GM12878 (cell line): ENCODE data around the gene ZFAND2B. TPM values are rescaled to one million over a fixed set of nuclear protein-coding genes. Genes with fewer than 3 reads are reported as not detected.

Source experiments
- ATAC-seq: fragments of 200-7000 bp; cut with Tn5 transposase; 3 replicates; pipeline ENCODE4 v1.9.1; 2020; ENCODE audit warnings: mild to moderate bottlenecking, moderate library complexity
- BruUV-seq: library from RNA; stranded (reverse); fragments of 400-500 nt; replicated peaks from 2 replicates; lab custom pipeline; 2021; lab: Mats Ljungman, UMichigan
- CTCF ChIA-PET: fragments of 300-600 bp; sonication (Branson Sonifier 250); formaldehyde crosslinking; extraction: SDS; loops from one replicate; lab custom pipeline; 2021; ENCODE audit warnings: inconsistent platforms; lab: Yijun Ruan, JAX
- POLR2A ChIA-PET: fragments of 350-600 bp; formaldehyde crosslinking; extraction: SDS; loops from one replicate; lab custom pipeline; 2021; ENCODE audit warnings: inconsistent platforms; lab: Charles Lee
- RAD21 ChIA-PET: fragments of 300-600 bp; sonication (Branson Sonifier 250); formaldehyde crosslinking; loops from one replicate; lab custom pipeline; 2023; ENCODE audit warnings: antibody characterized with exemption; ENCODE audit not compliant: unreplicated experiment; lab: Charles Lee
- SMC1A ChIA-PET: fragments of 300-600 bp; sonication (Branson Sonifier 250); formaldehyde crosslinking; loops from one replicate; lab custom pipeline; 2023; ENCODE audit not compliant: unreplicated experiment, uncharacterized antibody; lab: Charles Lee
- DNase-seq: peaks from one replicate; pipeline ENCODE4 v3.0.0-alpha.2; 2011; ENCODE audit warnings: low read depth, low spot score
- FAIRE-seq: peaks from 3 replicates; lab custom pipeline; 2011; peaks lifted over from hg19 to GRCh38; lab: Jason Lieb, UNC
- H2AFZ ChIP-seq: 2 replicates; pipeline ENCODE4 v1.6.0; 2011; ENCODE audit warnings: low read depth, low read length, control low read depth; ENCODE audit not compliant: control insufficient read depth
- H3K27ac ChIP-seq: 2 replicates; pipeline ENCODE4 v1.5.1; 2011; ENCODE audit warnings: control low read depth; ENCODE audit not compliant: control insufficient read depth, insufficient read depth
- H3K27me3 ChIP-seq, 2 experiments: replicated peaks in 1 of 2; 2 replicates each; pipeline versions ENCODE4 v1.6.0 to v1.6.1; 2011; ENCODE audit warnings: low read length in 1 of 2; ENCODE audit not compliant: control insufficient read depth in 2 of 2, insufficient read depth in 2 of 2
- H3K36me3 ChIP-seq, 2 experiments: 2 replicates each; pipeline ENCODE4 v1.5.1; 2011; ENCODE audit warnings: low read length in 1 of 2; ENCODE audit not compliant: control insufficient read depth in 2 of 2, insufficient read depth in 2 of 2
- H3K4me1 ChIP-seq: 2 replicates; pipeline ENCODE4 v1.6.1; 2011; ENCODE audit warnings: mild to moderate bottlenecking, low read length, moderate library complexity, mixed read lengths; ENCODE audit not compliant: control insufficient read depth, insufficient read depth
- H3K4me2 ChIP-seq: 2 replicates; pipeline ENCODE4 v1.6.0; 2011; ENCODE audit warnings: control low read depth; ENCODE audit not compliant: control insufficient read depth, insufficient read depth
- H3K4me3 ChIP-seq: fragments of 200-600 bp; sonication (generic); 2 replicates; pipeline ENCODE4 v1.5.1; 2016
- H3K79me2 ChIP-seq: 2 replicates; pipeline ENCODE4 v1.6.0; 2011; ENCODE audit warnings: low read length; ENCODE audit not compliant: control insufficient read depth, insufficient read depth
- H3K9ac ChIP-seq: 2 replicates; pipeline ENCODE4 v1.8.0; 2011; ENCODE audit warnings: low read length, control low read depth, mixed read lengths; ENCODE audit not compliant: control insufficient read depth, insufficient read depth
- H3K9me3 ChIP-seq: replicated peaks from 3 replicates; pipeline ENCODE4 v1.5.1; 2011; ENCODE audit warnings: mild to moderate bottlenecking, low read length; ENCODE audit not compliant: control insufficient read depth, insufficient read depth
- H4K20me1 ChIP-seq: 2 replicates; pipeline ENCODE4 v1.6.0; 2011; ENCODE audit not compliant: control insufficient read depth, insufficient read depth
- ATF2 ChIP-seq: IDR thresholded peaks from 2 replicates; pipeline ENCODE4 v1.6.1; 2012; ENCODE audit warnings: low read length, inconsistent platforms
- ATF7 ChIP-seq: fragments of 450-650 bp; IDR thresholded peaks from 2 replicates; pipeline ENCODE4 v1.6.1; 2016; ENCODE audit warnings: low read depth, mild to moderate bottlenecking
- BRCA1 ChIP-seq: IDR thresholded peaks from 2 replicates; pipeline ENCODE4 v1.6.1; 2011; ENCODE audit warnings: low read depth, low read length, improper control_type of control experiment
- CBX5 ChIP-seq: sonication (generic); IDR thresholded peaks from 2 replicates; pipeline ENCODE4 v1.6.1; 2016; ENCODE audit warnings: low read depth, moderate library complexity, mild to moderate bottlenecking, inconsistent platforms
- EED ChIP-seq: sonication (generic); IDR thresholded peaks from 2 replicates; pipeline ENCODE4 v1.6.1; 2016; ENCODE audit warnings: antibody characterized with exemption, low read depth
- ETV6 ChIP-seq, 2 experiments: fragments of 450-650 bp in 1 of 2; IDR thresholded peaks in 1 of 2; conservative IDR thresholded peaks in 1 of 2; 2 replicates each; pipeline ENCODE4 v1.6.1; 2014; ENCODE audit warnings: antibody characterized with exemption in 1 of 2, borderline replicate concordance in 1 of 2, low read depth in 1 of 2, mild to moderate bottlenecking in 1 of 2, moderate library complexity in 1 of 2
- FOXM1 ChIP-seq: IDR thresholded peaks from 2 replicates; pipeline ENCODE4 v1.6.1; 2012; ENCODE audit warnings: low read depth, mild to moderate bottlenecking, inconsistent platforms, low read length, moderate library complexity
- NR2C2 ChIP-seq: IDR thresholded peaks from 2 replicates; pipeline ENCODE4 v1.6.1; 2011; ENCODE audit warnings: borderline replicate concordance, low read depth; ENCODE audit not compliant: control insufficient read depth, insufficient read length
- RAD21 ChIP-seq: IDR thresholded peaks from 2 replicates; pipeline ENCODE4 v1.6.1; 2011; ENCODE audit warnings: mild to moderate bottlenecking, low read depth, low read length, moderate library complexity; ENCODE audit not compliant: insufficient read depth
- RELB ChIP-seq: fragments of 450-650 bp; IDR thresholded peaks from 2 replicates; pipeline ENCODE4 v1.6.1; 2017; ENCODE audit warnings: low read depth, mild to moderate bottlenecking, moderate library complexity
- RFX5 ChIP-seq: IDR thresholded peaks from 2 replicates; pipeline ENCODE4 v1.6.1; 2011; ENCODE audit warnings: low read depth, low read length, improper control_type of control experiment
- SMAD1 ChIP-seq: fragments of 450-650 bp; IDR thresholded peaks from 2 replicates; pipeline ENCODE4 v1.6.1; 2018; ENCODE audit warnings: mild to moderate bottlenecking, low read depth; ENCODE audit not compliant: partially characterized antibody
- SMAD5 ChIP-seq: IDR thresholded peaks from 2 replicates; pipeline ENCODE4 v1.6.1; 2016; ENCODE audit warnings: antibody characterized with exemption, low read depth
- SP1 ChIP-seq: IDR thresholded peaks from one replicate; pipeline ENCODE4 v1.6.1; 2011; ENCODE audit warnings: low read depth, low read length
- TARDBP ChIP-seq: IDR thresholded peaks from 2 replicates; pipeline ENCODE4 v1.6.1; 2016; ENCODE audit warnings: borderline replicate concordance
- TBL1XR1 ChIP-seq: IDR thresholded peaks from 2 replicates; pipeline ENCODE4 v1.6.1; 2012; ENCODE audit warnings: low read depth, low read length, improper control_type of control experiment
- WGBS: methylation state at CpG from one replicate; pipeline ENCODE4 v1.1.6; 2016; ENCODE audit warnings: low lambda C conversion rate; ENCODE audit not compliant: insufficient replicate concordance, insufficient coverage; ENCODE audit errors: missing lambda C conversion rate; 5-methylcytosine and 5-hydroxymethylcytosine counted together
- in situ Hi-C: fragments of 300-500 bp; cut with MboI; formaldehyde crosslinking; loops from 9 replicates; pipeline ENCODE4 v1.14.3; 2018; ENCODE audit warnings: mixed read lengths
- intact Hi-C: fragments of 100-400 bp; cut with micrococcal nuclease; formaldehyde crosslinking; loops from one replicate; pipeline ENCODE4 v1.14.2; 2022; ENCODE audit not compliant: unreplicated experiment
- polyA plus RNA-seq, 11 experiments: library from polyadenylated mRNA; depleted of rRNA in 4 of 11; unstranded in 6 of 11; stranded (reverse) in 5 of 11; fragments of >200 nt; fragmentation: Nextera tagmentation in 4 of 11; fragmentation: Illumina TruSeq in 1 of 11; extraction: Ambion mirVana in 4 of 11; extraction: Trizol in 1 of 11; gene quantifications; 1 replicate in 1 of 11; 2 replicates in 10 of 11; pipeline versions ENCODE4 v1.2.1 to v1.2.3, GENCODE V29; 2011 to 2016; ENCODE audit warnings: inconsistent platforms in 2 of 11, missing spikeins in 2 of 11, low read depth in 1 of 11
- total RNA-seq, 4 experiments: library from RNA; depleted of rRNA in 3 of 4; stranded (reverse); fragments of >200 nt in 3 of 4; fragmentation: Illumina TruSeq in 1 of 4; extraction: Trizol in 1 of 4; gene quantifications; 2 replicates each; pipeline versions ENCODE4 v1.2.1 to v1.2.3, GENCODE V29; 2013 to 2021

ZFAND2B gene
- total and polyA plus RNA-seq, 10 of the 15 experiments (the other 5 are each of a cell fraction or from before 2014, with no cell fraction given), result 5.4 to 28.1 (median 22.4) TPM

- RAD21 ChIA-PET, result interaction anchor here (0.9 to 4.1 kb wide), 9 partner anchors 11 to 129 kb away, joined by 3 to 33 read pairs (median 3); partner anchors contain the start of genes GLB1L, STK16, TUBA4A and TUBA4B
- no peak within 1 kb of the TSS for H3K4me2 ChIP-seq
- no peaks in the 10 kb centered on the region for H3K79me2 ChIP-seq
- DNase-seq (no peak), ATAC-seq (no peak), FAIRE-seq (no peak)
- peaks cover 4 to 9% of the 10 kb centered on the region in 2 experiments for H3K36me3 ChIP-seq
- no peaks in the 10 kb centered on the region for H4K20me1 ChIP-seq
- BruUV-seq, result no TSS peak
- POLR2A ChIA-PET, result interaction anchor here (0.6 to 1.6 kb wide), 2 partner anchors 41 to 83 kb away, joined by 4 to 11 read pairs; partner anchors contain the start of gene TUBA4B
- SMC1A ChIA-PET, result interaction anchor here (1.1 to 2.9 kb wide), 9 partner anchors 9 to 131 kb away, joined by 3 to 20 read pairs (median 4); partner anchors contain the start of gene ZFAND2B
- H3K27ac ChIP-seq, result no peak within 1 kb of the TSS
- no peaks in the 10 kb centered on the region; the same call in 1 of the 2 replicates for H3K4me1 ChIP-seq
- no peak within 1 kb of the TSS for H3K9ac ChIP-seq
- CTCF ChIA-PET, result interaction anchor here (0.7 to 5.6 kb wide), 21 partner anchors 9 to 187 kb away, joined by 3 to 48 read pairs (median 8); partner anchors contain the start of genes DNAJB2, GLB1L, STK16 and TUBA4A
- TF ChIP-seq RELB (no peak), BRCA1 (no peak), ATF2 (no peak), RAD21 (no peak), SMAD5 (no peak), TBL1XR1 (no peak), EED (no peak), ATF7 (no peak), TARDBP (no peak), SP1 (no peak), NR2C2 (no peak), ETV6 (conservative IDR thresholded peaks at IDR 0.05 in 1 of 2, IDR thresholded peaks at IDR 0.05 in 1 of 2; ENCODE audit: borderline replicate concordance in 1 of 2, low read depth in 1 of 2) (no peak), SMAD1 (no peak), CBX5 (no peak), FOXM1 (no peak), RFX5 (no peak)
- intact Hi-C loops (no loop called here), in situ Hi-C loops (loop anchor here (5.0 kb wide), 1 partner anchor 37 kb away; the partner anchor contains the start of gene ZFAND2B)
- H2AFZ ChIP-seq, result no peak within 1 kb of the TSS
- no peaks in the 10 kb centered on the region for H3K9me3 ChIP-seq
- WGBS, result 87% methylated on average over 10 of the region's 10 CpGs
- H3K27me3 ChIP-seq, result no peaks in the 10 kb centered on the region
- no peak within 1 kb of the TSS for H3K4me3 ChIP-seq
Observed at GRCh38 chr2:219169930-219170654, 36.5 kb upstream of the ZFAND2B start, which contains the start of gene SLC23A3. TSS of gene SLC23A3 (minus strand) at chr2:219170029. CDS start at chr2:219169984, 45 bp downstream.
